OCI-LY1 (cell line): Measurements from ENCODE around the gene ZNF346.

ENCODE experiments used
- H2AFZ ChIP-seq: fragments of 200-600 bp; sonication (generic), shearing (Covaris generic); 2 replicates; pipeline ENCODE4 v1.6.0; 2014; ENCODE audit warnings: antibody characterized with exemption, mild to moderate bottlenecking, low read length
- H3F3A ChIP-seq: fragments of 200-600 bp; sonication (generic), shearing (Covaris generic); 2 replicates; pipeline ENCODE4 v1.6.0; 2014; ENCODE audit warnings: mild to moderate bottlenecking, antibody characterized with exemption, low read length, moderate library complexity; ENCODE audit not compliant: insufficient read depth
- H3K27ac ChIP-seq: fragments of 200-600 bp; sonication (generic); 2 replicates; pipeline ENCODE4 v1.5.1; 2014; ENCODE audit warnings: low read length, mixed run types, mild to moderate bottlenecking, low read depth; ENCODE audit not compliant: poor library complexity, severe bottlenecking
- H3K27me3 ChIP-seq: fragments of 200-600 bp; sonication (generic); 2 replicates; pipeline ENCODE4 v1.6.0; 2014; ENCODE audit warnings: antibody characterized with exemption, mild to moderate bottlenecking, low read length, moderate library complexity; ENCODE audit not compliant: insufficient read depth
- H3K36me3 ChIP-seq: fragments of 200-600 bp; sonication (generic); 2 replicates; pipeline ENCODE4 v1.6.1; 2014; ENCODE audit warnings: mild to moderate bottlenecking, antibody characterized with exemption, low read length, moderate library complexity, mixed read lengths; ENCODE audit not compliant: insufficient read depth
- H3K4me1 ChIP-seq: fragments of 200-600 bp; sonication (generic); 2 replicates; pipeline ENCODE4 v1.5.1; 2014; ENCODE audit warnings: mild to moderate bottlenecking, low read length, moderate library complexity; ENCODE audit not compliant: insufficient read depth, severe bottlenecking
- H3K4me2 ChIP-seq: fragments of 200-600 bp; sonication (generic), shearing (Covaris generic); 2 replicates; pipeline ENCODE4 v1.6.1; 2014; ENCODE audit warnings: low read length
- H3K4me3 ChIP-seq: fragments of 200-600 bp; sonication (generic); 2 replicates; pipeline ENCODE4 v1.5.1; 2014; ENCODE audit warnings: low read length, low read depth, mild to moderate bottlenecking, mixed read lengths; ENCODE audit not compliant: poor library complexity, severe bottlenecking
- H3K79me2 ChIP-seq: fragments of 200-600 bp; shearing (Covaris generic); 2 replicates; pipeline ENCODE4 v1.6.1; 2016; ENCODE audit warnings: mixed run types, low read length, mixed read lengths; ENCODE audit not compliant: insufficient read depth
- H3K9ac ChIP-seq: fragments of 200-600 bp; sonication (generic), shearing (Covaris generic); 2 replicates; pipeline ENCODE4 v1.6.1; 2014; ENCODE audit warnings: mild to moderate bottlenecking, low read length, mixed read lengths
- H3K9me2 ChIP-seq: fragments of 200-600 bp; sonication (generic), shearing (Covaris generic); 2 replicates; pipeline ENCODE4 v1.6.1; 2014; ENCODE audit warnings: low read depth, mild to moderate bottlenecking, low read length, mixed read lengths
- H3K9me3 ChIP-seq: fragments of 200-600 bp; shearing (Covaris generic); 2 replicates; pipeline ENCODE4 v1.6.1; 2014; ENCODE audit warnings: low read length, mixed read lengths
- H4K20me1 ChIP-seq: fragments of 200-600 bp; sonication (generic), shearing (Covaris generic); 2 replicates; pipeline ENCODE4 v1.6.0; 2016; ENCODE audit warnings: mild to moderate bottlenecking, low read length; ENCODE audit not compliant: insufficient read depth
- CTCF ChIP-seq: fragments of 200-600 bp; sonication (generic), shearing (Covaris generic); IDR thresholded peaks from 2 replicates; pipeline ENCODE4 v1.5.1; 2017; ENCODE audit warnings: mild to moderate bottlenecking, antibody characterized with exemption, low read length, moderate library complexity, mixed read lengths
- EZH2 ChIP-seq: fragments of 200-600 bp; sonication (generic), shearing (Covaris generic); IDR thresholded peaks from 2 replicates; pipeline ENCODE4 v1.8.0; 2017; ENCODE audit warnings: borderline replicate concordance, mixed run types, mild to moderate bottlenecking, antibody characterized with exemption, low read length, moderate library complexity, mixed read lengths

The ZNF346 gene

DNA sequence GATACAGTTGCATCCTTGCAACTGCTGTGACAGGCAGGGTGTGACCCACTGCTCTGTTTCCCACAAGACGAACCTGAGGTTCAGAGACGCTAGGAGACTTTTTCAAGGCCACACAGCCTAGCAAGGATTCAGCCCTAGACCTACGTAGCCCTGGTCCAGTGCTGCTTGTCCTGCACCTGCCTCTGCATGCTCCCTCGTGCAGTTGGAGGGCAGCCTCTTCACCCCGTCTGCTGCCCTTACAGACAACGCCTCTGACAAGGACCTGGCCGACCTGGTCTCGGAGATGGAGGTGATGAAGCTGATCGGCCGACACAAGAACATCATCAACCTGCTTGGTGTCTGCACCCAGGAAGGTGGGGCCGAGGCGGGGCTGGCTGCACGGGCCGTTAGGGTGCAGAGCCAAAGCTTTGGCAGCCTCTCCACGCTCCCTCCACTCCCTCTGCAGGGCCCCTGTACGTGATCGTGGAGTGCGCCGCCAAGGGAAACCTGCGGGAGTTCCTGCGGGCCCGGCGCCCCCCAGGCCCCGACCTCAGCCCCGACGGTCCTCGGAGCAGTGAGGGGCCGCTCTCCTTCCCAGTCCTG lies 72.7 kb downstream of the ZNF346 start:
- H3K9me3 ChIP-seq, result no peaks in the 10 kb centered on the region
- H3K27ac ChIP-seq, result no peak overlapping the region
- H3K4me1 ChIP-seq, result no peaks in the 10 kb centered on the region
- H3K36me3 ChIP-seq, result no peaks in the 10 kb centered on the region
- no peaks in the 10 kb centered on the region for H3K79me2 ChIP-seq
- H4K20me1 ChIP-seq, result no peaks in the 10 kb centered on the region
- no peak overlapping the region for H2AFZ ChIP-seq
- no peak overlapping the region for H3K4me3 ChIP-seq
- no peaks in the 10 kb centered on the region for H3F3A ChIP-seq
- no peak for TF ChIP-seq CTCF
- no peak for TF ChIP-seq EZH2
- H3K9me2 ChIP-seq, result no peaks in the 10 kb centered on the region
- H3K4me2 ChIP-seq, result no peak overlapping the region
- no peak overlapping the region for H3K9ac ChIP-seq
- H3K27me3 ChIP-seq, result peaks cover 10% of the 10 kb centered on the region; the same call in 1 of the 2 replicates

DNA sequence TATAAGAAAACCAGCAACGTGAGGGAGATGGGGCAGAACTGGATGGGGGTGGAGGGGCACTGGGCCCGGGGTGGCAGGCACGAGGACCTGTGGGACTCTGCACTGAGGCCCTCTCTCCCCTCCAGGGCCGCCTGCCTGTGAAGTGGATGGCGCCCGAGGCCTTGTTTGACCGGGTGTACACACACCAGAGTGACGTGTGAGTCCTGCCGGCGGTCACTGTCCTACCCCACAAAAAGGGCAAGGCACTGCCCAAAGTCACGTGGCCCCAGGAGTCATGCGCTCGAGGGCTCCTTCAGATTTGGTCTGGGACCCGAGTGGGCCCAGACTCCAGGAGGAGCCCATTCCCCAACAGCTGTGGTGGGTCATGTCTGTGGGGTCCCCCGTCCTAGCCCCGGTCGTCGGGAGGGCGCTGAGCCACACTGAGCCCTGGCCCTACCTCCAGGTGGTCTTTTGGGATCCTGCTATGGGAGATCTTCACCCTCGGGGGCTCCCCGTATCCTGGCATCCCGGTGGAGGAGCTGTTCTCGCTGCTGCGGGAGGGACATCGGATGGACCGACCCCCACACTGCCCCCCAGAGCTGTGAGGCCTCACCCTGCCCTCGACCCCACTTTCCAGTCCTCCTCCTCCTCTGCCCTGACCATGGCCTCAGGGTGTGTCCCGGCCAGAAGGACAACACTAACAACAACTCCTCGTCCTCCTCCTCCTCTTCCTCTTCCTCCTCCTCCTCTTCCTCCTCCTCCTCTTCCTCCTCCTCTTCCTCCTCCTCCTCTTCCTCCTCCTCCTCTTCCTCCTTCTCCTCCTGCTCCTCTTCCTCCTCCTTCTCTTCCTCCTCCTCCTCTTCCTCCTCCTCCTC lies 73.9 kb downstream of the ZNF346 start:
- no peaks in the 10 kb centered on the region for H3K4me1 ChIP-seq
- H3K9me3 ChIP-seq, result no peaks in the 10 kb centered on the region
- H3K4me3 ChIP-seq, result no peak overlapping the region
- H3K9ac ChIP-seq, result no peak overlapping the region
- 0 out of 2 replicates have a peak, but pooled peaks cover 6% of the 10 kb centered on the region for H3K27me3 ChIP-seq
- no peak for TF ChIP-seq EZH2
- TF ChIP-seq CTCF, result no peak
- H3K9me2 ChIP-seq, result no peaks in the 10 kb centered on the region
- H3K36me3 ChIP-seq, result no peaks in the 10 kb centered on the region
- H3K79me2 ChIP-seq, result no peaks in the 10 kb centered on the region
- H3K4me2 ChIP-seq, result no peak overlapping the region
- H4K20me1 ChIP-seq, result no peaks in the 10 kb centered on the region
- no peaks in the 10 kb centered on the region for H3F3A ChIP-seq
- H3K27ac ChIP-seq, result no peak overlapping the region
- H2AFZ ChIP-seq, result no peak overlapping the region

GRCh38 chr5:177097016-177097985 lies 74.8 kb downstream of the ZNF346 start:
- H3K9me2 ChIP-seq, result no peaks in the 10 kb centered on the region
- H3K9me3 ChIP-seq, result no peaks in the 10 kb centered on the region
- no peaks in the 10 kb centered on the region for H4K20me1 ChIP-seq
- no peaks in the 10 kb centered on the region for H3K36me3 ChIP-seq
- H2AFZ ChIP-seq, result no peak overlapping the region
- TF ChIP-seq CTCF (no peak), EZH2 (no peak)
- H3K9ac ChIP-seq, result no peak overlapping the region
- no peaks in the 10 kb centered on the region for H3K4me1 ChIP-seq
- 0 out of 2 replicates have a peak, but pooled peaks cover 6% of the 10 kb centered on the region for H3K27me3 ChIP-seq
- no peak overlapping the region for H3K4me2 ChIP-seq
- H3K79me2 ChIP-seq, result no peaks in the 10 kb centered on the region
- no peak overlapping the region for H3K27ac ChIP-seq
- H3F3A ChIP-seq, result no peaks in the 10 kb centered on the region
- no peak overlapping the region for H3K4me3 ChIP-seq
